GM21529 (cell line): ENCODE results near the gene RNF224.
"Not testable (repeated sequence)": the region's sequence is repeated elsewhere in the genome, so short reads cannot be mapped to it uniquely, and the experiment has no call there.

Source experiments
- ATAC-seq: cut with Tn5 transposase; IDR thresholded peaks from one replicate; pipeline ENCODE4 v1.9.1; 2021; ENCODE audit not compliant: unreplicated experiment

Gene RNF224

DNA sequence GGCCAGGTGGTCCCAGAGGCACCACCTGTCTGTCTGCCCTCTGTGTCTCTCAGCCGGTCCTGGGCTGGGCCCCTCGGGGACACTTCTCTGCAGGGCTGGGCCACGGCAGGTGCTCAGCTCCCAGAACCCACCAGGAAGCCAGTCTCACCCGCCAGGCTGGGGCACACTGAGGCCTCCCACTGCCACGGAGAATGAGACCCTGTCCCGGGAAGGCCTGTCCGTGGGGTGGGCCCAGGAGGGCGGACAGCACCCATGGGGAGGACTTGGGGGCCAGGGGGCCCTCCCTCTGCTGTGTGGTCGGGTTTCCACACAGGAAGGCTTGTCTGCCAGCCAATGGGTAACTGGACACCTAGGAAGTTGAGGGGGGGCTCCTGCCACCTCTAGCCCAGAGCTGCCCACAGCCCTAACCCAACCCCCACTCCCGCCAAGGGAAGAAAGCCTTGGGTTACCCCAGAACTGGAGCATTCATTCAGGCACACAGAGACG, 9.7 kb downstream of the RNF224 start:
- no peak for ATAC-seq

DNA sequence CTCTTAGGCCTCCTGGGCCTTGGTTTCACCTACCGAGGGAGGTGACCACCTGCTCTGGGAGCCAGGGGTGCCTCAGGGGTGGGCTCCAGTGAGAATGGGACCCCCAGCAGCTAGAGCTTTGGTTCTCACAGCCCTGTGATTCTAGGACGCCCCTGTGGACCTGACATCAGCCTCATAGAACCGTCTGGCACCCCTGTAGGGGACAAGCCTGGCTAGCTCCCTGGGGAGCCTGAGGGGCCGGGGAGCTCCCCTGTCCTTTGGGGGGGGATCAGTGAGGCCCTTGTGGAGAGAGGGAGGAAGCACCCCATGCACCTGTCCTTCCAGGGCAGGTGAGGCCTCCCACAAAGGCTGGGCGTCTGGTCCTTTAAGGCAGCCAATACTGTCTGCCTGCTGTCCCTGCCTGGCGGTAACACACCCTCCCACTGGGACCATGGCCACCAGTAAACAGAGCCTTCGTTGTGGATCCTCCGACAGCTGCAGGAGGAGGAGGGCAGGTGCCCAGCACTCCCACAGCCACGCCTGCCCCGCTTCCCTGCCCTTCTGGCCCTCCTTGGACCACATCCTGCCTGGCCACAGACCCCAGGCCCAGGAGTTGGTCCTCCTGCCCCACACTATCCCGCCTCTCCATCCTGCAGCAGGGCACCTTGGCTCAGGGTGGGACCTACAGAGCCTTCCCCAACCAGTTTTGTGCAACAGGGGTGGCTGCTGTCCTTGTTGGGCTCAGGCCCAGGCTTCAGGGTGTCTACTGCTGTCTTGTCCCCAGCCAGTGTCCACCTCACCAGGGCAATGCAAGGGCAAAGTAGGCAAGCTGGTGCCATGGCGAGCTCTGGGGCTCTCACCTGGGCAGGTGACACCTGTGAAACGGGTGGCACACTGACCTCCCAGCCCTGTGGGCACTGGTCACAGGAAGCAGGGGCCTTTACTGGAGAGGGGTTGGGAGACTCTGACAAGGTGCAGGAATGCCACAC, 10.7 kb downstream of the RNF224 start:
- no peak for ATAC-seq

DNA sequence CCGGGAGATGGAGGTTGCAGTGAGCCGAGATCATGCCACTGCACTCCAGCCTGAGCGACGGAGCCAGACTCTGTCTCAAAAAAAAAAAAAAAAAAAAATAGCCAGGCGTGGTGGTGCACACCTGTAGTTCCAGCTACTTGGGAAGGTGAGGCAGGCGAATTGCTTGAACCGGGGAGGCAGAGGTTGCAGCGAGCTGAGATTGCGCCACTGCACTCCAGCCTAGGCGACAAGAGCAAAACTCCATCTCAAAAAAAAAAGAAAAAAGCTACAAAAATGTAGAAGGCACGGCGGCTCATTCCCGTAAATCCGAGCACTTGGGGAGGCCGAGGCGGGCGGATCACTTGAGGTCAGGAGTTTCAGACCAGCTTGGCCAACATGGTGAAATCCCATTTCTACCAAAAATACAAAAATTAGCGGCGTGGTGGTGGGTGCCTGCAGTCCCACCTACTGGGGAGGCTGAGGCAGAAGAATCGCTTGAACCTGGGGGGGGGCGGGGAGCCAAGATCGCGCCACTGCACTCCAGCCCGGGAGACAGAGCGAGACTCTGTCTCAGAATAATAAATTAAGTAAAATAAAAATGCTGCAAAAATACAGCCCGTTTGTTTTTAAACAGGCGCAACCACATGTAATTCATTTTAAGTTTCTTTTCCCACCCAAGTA, 12.4 kb downstream of the RNF224 start:
- not testable (repeated sequence) for ATAC-seq

DNA sequence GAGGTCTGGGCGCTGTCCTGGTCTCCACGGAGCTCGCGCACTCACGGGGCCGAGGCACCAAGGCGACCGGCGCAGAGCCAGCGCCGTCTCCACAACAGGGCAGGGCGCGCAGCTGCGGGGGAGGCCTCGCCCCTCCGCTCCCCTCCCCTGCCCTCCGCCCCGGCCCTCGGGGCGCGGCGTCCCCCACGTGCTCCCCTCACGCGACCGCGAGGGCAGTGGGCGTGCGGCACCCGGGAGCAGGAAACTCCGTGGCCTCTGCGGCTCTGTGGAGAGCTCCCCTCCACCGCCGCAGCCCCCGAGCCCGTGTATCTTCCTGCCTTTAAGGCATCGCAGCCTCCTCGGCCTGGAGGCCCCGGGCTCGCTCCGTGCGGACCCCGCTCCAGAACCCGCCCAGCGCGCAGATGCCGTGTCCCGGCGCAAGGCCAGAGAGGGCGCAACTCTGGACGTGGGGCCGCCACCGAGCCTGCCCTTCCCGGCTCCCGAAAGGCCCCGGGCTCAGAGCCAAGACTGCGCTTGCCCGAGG, 13.1 kb downstream of the RNF224 start:
- peak; percentile 32 for ATAC-seq

DNA sequence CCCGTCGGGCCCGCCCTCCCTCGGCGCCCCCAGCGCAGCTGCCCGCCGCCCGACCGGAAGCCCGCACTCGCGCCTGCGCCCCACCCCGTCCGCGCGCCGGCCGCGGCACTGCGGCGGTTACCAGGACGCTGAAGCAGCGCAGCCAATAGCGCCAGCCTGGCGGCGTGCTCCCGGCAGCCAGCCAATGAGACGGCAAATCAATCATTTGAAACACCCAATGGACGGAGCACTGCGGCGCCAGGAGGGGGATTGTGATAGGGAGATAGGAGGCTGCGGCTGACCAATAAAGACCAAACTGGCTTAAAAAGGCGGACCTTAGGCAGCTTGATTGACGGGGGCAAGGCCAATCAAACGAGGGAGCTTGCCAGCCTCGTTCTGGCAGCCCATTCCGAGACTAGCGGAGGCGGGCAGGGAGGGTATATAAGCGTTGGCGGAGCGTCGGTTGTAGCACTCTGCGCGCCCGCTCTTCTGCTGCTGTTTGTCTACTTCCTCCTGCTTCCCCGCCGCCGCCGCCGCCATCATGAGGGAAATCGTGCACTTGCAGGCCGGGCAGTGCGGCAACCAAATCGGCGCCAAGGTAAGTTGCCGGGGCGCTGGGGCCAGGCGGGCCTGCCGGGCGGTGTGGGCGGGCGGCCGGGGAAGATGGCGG, 13.7 kb downstream of the RNF224 start, which contains the start of gene TUBB4B:
Gene TUBB4B, plus strand, starts transcription at position 447 of the 649 bp plus-strand sequence. Its CDS starts 74 bp downstream, at position 521.
- ATAC-seq: peak; percentile 73

DNA sequence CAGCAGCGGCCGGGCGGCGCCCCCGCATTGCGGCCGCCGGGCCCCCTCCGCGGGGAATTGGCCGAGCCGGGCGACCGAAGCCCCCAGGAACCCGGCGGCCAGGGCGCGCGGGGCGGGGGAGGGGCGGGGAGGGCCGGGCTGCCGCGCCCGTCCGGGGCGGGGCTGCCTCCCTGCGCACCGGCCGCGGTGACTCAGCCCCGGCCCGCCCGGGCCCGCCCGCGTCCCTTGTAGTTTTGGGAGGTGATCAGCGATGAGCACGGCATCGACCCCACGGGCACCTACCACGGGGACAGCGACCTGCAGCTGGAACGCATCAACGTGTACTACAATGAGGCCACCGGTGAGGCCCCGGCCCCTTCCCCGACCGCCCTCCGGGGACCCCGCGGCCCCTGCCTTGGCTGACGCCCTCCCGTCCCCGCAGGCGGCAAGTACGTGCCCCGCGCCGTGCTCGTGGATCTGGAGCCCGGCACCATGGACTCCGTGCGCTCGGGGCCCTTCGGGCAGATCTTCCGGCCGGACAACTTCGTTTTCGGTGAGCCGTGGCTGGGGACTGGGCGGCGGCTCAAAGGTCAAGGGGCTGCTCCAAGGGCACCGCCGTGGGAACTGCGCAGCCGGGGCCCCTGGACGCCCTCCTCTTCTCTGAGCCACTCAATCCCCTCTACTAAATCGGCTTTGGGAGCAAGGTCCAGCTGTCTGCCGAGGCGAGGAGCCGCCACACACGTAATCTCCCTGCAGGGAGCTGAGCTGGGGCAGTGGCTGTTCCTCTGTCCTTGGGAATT, 14.4 kb downstream of the RNF224 start:
- peak; percentile 4 for ATAC-seq

DNA sequence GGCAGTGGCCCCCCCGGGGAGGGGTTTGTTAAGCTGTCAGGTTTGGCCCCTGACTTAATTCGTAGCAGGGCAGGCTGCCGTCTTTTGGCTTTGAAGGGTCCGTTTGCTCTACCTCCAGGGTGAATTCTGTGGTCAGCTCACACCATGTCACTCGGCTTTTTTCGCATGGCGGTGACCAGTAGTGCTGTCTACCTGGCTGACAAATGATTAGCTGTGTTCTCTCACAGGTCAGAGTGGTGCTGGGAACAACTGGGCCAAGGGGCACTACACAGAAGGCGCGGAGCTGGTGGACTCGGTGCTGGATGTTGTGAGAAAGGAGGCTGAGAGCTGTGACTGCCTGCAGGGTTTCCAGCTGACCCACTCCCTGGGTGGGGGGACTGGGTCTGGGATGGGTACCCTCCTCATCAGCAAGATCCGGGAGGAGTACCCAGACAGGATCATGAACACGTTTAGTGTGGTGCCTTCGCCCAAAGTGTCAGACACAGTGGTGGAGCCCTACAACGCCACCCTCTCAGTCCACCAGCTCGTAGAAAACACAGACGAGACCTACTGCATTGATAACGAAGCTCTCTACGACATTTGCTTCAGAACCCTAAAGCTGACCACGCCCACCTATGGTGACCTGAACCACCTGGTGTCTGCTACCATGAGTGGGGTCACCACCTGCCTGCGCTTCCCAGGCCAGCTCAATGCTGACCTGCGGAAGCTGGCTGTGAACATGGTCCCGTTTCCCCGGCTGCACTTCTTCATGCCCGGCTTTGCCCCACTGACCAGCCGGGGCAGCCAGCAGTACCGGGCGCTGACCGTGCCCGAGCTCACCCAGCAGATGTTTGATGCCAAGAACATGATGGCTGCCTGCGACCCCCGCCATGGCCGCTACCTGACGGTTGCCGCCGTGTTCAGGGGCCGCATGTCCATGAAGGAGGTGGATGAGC, 15.2 kb downstream of the RNF224 start:
- no peak for ATAC-seq

DNA sequence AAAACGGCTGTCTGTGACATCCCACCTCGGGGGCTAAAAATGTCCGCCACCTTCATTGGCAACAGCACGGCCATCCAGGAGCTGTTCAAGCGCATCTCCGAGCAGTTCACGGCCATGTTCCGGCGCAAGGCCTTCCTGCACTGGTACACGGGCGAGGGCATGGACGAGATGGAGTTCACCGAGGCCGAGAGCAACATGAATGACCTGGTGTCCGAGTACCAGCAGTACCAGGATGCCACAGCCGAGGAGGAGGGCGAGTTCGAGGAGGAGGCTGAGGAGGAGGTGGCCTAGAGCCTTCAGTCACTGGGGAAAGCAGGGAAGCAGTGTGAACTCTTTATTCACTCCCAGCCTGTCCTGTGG, 15.9 kb downstream of the RNF224 start:
- not testable (repeated sequence) for ATAC-seq

DNA sequence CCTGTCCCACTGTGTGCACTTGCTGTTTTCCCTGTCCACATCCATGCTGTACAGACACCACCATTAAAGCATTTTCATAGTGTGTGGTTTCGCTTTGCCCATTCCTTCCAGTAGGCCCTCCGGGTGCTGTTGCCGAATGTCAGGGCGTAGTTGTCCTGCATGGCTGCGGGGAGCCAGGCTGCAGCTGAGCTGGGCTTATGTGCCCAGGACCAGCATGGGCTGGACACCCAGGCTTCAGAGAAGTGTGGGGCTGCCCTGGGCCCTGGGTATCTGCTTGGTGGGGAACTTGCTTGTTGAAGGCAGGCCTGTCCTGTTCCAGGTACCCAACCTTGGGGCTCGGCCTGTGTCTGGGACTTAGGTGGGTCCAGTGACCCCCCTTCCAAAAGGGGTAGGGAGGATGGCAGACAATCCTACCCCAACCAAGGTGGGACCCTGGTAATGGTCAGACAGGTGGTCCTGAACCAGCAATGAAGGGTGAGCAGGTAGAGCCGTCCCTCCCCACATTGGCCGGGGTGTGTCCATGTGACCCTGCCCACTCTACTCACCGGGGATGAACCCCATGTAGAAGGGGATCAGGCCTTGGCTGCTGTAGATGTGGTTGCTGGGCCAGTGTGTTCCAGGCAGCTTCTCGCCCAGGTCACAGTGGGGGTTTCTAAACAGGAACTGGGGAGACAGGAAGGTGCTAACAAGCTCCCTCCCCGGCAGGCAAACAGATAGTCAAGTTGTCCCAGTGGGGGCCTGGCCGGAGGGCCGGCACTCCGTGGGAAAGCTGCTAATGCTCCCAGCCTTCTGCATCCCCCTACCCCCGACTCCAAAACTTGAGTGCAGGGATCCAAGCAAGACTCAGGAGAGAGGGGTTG, 16.6 kb downstream of the RNF224 start:
- ATAC-seq: no peak

DNA sequence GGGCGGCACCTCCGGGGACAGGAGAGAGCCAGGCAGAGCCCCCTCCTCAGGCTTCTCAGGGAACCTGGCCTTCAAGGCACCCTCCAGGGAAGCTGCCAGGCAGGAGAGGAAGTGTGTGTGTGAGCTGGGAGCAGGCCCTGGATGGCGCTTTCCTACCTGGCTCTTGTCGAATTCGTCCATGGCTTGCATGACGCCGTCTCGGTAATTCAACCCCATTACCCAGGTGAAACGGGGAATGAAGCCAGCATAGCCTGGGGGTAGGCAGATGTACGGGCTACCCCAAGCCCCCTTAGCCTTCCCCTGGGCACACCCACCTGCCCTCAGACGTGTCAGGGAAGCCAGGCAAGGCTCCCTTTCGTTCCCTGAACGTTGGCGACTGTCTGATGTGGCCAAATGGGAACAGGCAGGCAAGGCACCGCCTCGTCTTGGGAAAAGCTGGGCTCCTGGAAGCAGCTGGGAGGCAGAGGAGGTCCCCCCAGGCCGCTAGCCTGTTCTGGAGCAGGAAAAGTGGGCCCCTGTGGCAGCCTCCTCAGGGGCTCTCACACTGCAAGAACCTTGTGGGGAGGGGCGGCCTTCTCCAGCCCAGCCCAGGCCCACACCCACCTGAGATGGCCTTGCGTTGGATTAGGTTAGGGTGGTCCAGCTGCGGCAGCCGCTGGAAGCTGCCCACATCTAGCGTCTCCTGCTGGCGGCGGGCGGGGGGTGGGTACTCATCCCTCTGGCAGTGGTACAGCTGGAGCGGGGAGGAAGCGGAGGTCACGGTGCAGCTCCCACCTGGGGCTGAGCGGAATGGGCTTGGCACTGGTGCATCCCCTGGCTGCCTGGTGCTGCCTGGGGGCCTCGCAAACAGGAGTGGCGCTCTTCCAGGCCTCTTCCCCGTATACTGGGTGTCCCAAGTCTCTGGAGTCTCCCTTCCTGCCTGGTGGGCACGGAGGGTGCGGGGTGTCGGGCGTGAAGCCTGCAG, 17.5 kb downstream of the RNF224 start:
- ATAC-seq: no peak

DNA sequence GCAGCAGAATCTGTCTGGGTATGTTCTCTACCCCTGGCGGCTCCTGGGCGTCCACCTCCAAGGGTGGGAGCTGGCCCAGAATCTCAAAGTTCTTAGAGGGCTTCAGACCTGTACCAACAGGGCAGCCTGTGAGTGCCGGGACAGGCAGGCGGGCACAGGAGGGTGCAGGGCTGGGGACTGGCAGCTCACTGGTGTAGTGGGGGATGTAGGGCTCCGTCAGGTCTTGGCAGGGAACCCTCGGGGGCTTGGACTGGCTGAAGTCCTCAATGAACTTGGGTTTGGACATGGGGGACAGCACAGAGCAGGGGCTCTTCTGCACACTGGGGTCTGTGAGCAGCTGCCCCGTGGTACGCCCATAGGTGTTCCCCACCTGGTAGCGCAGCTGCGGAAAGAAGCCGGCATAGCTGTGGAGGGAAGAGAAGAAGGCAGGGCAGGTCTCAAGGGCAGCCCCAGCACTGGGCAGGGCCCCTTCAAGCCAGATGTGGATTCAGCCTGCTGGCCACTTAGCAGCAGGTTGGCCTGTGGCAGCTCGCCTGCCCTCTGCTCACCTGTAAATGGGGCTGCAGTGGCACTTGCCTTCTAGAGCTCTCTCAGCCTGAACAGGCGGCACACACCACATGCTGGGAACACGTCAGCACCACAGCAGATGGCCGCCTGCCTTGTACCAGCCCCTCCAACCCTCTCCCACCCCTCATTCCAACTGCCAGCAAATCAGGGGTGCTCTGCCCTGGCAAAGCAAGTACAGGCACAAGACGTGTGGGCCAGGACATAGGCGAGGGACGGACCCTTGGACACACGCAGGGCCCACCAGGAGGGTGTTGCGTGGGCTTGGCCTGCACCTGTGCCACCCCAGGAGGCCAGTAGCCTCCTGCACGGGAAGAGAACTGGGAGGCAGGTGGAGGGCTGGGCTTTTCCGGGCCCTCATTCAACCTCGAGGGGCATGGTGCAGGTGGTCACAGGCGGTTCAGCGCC, 18.4 kb downstream of the RNF224 start:
- no peak for ATAC-seq

DNA sequence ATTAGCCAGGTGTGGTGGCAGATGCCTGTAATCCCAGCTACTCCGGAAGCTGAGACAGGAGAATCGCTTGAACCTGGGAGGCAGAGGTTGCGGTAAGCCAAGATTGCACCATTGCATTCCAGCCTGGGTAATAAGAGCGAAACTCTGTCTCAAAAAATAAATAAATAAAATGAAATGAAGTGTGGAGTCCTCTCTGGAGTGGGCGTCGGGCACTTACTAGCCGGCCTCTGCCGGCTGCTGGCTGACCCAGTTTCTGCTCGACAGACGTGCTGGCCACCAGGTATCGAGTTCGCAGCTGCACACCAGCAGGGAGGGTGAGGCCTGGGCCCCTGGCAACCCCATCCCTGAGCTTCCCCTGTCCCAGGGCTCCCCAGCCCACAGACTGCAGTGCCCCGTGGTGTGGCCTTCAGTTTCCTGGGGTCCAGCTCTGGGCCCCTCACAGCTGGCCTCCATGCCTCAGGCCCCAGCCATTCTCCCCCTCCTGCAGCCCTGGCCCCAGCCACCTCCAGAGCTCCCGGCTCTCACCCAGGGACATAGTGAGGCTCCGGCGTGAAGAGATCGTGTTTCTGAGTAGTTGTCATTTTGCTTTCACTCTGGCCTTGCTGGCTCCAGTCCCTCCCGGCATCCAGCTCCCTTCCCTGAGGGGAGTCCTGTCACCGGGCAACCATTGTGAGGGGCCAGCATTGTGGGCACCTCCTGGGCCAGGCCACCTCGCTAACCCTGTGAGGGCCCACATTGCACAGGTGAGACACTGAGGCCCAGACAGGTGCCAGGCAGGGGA, 20.0 kb downstream of the RNF224 start:
- no peak for ATAC-seq

DNA sequence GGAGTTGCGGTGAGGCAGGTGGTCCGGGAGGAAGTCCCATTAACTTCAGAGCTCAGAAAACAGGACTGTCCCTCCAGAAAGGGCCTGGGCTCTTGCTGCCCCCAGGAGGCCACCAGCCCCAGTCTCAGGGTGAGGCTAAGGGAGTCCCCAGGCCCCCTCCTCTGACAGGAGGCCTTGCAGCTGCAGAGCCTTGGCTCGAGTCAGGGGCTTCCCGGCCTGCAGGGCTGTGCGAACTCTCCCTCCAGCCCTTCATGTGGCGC, 20.5 kb downstream of the RNF224 start:
- ATAC-seq: no peak

DNA sequence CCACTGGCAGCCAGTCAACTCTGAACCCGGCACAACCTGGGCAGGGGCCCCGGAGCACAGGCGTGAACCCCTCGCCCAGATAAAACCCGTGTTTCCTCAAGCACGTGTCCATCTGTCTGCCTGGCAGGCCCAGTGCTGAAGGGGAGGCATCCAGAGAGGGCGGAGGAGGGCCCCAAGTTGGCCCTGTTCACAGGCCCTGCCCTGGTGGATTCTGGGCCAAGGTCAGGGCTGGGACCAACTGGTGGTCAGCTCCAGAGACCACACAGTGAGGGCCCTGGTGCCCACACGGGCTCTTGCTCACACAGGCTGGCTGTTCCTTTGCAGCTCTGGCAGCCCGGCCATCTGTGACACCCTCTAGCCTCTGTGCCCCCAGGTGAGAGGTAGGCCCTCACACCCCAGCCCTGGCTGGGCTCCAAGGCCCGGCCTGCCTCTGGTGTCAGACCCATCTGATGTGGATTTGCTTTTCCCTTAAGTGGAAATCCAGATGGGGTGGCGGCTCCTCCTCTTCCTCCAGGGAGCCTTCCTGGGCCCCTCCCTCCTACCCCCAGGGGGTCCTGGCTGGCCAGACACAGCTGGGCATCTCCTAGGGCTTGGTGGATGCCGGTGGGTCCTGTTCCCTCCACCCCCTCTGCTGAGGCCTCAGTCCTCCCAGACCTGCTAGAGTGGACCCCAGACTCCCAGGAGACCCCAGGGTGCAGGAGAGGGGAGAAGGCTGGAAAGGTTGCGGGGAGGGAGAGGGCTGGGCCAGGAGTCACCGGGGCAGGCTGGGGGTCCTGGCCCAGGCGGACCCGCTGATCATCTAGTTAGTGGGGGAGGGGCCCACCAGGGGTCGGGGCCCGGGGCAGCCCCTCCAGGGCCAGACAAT, 23.3 kb downstream of the RNF224 start:
- ATAC-seq: no peak

DNA sequence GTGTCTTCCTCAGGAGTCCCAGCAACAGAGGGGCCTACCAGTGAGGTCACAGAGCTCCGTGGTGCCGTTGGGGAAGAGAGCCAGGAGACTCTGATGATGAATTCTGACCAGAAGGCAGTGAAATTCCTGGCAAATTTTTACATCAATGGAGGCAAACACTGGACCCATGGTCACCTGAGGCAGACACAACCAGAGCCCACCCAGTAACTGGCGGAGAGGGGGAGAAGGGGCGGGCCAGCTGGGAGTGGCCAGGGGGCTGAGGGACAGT, 23.8 kb downstream of the RNF224 start, which contains the start of gene STPG3:
Gene STPG3, plus strand, starts transcription at position 93 of the 268 bp plus-strand sequence. Its CDS starts 1 bp downstream, at position 94.
- no peak for ATAC-seq
